ENCODE data around the gene ZFYVE9.
"Not testable (repeated sequence)": the region's sequence is repeated elsewhere in the genome, so short reads cannot be mapped to it uniquely, and the experiment has no call there.

The ZFYVE9 gene, protein sequence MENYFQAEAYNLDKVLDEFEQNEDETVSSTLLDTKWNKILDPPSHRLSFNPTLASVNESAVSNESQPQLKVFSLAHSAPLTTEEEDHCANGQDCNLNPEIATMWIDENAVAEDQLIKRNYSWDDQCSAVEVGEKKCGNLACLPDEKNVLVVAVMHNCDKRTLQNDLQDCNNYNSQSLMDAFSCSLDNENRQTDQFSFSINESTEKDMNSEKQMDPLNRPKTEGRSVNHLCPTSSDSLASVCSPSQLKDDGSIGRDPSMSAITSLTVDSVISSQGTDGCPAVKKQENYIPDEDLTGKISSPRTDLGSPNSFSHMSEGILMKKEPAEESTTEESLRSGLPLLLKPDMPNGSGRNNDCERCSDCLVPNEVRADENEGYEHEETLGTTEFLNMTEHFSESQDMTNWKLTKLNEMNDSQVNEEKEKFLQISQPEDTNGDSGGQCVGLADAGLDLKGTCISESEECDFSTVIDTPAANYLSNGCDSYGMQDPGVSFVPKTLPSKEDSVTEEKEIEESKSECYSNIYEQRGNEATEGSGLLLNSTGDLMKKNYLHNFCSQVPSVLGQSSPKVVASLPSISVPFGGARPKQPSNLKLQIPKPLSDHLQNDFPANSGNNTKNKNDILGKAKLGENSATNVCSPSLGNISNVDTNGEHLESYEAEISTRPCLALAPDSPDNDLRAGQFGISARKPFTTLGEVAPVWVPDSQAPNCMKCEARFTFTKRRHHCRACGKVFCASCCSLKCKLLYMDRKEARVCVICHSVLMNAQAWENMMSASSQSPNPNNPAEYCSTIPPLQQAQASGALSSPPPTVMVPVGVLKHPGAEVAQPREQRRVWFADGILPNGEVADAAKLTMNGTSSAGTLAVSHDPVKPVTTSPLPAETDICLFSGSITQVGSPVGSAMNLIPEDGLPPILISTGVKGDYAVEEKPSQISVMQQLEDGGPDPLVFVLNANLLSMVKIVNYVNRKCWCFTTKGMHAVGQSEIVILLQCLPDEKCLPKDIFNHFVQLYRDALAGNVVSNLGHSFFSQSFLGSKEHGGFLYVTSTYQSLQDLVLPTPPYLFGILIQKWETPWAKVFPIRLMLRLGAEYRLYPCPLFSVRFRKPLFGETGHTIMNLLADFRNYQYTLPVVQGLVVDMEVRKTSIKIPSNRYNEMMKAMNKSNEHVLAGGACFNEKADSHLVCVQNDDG (N-terminal part only)

DNA sequence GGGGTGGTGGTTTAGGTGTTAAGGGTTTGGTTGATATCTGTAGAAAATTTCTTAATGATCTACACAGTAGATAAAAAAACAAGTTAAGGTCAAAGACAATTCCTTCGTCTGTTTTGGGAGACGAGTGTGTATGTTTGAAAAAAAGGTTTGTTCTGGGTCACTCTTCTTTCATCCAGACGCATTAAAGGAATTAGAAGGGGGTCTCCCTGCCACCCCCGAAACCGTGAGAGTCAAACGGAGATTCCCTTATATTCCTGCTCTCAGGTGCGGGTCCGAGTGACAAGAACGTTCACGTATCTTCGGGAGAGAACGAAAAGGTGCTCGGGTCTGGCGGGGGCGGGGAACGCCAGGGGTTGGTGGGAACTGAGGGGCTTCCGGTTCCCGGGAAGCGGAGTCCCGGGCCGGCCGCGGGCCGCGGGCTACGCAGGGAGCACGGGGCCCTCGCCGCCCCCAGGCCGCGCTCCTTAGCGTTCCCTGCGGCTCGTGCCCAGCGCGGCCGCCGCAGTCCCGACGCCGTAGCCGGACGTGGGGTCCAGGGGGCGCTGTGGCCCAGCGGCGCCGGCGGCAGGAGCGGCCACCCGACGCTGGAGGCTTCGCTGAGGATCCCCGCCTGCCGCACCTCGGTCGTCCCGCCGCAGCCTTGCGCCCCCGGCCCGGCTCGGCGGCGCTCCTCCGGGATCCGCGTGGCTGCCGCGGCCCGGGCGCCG lies at the start of gene ZFYVE9:
ZFYVE9 (plus strand) TSS at position 577 of the 707 bp plus-strand sequence. CDS start 91,118 bp downstream, outside the sequence.
- DNase-seq (ENCODE audit: low read depth, low spot score) = peak; percentile 7

DNA sequence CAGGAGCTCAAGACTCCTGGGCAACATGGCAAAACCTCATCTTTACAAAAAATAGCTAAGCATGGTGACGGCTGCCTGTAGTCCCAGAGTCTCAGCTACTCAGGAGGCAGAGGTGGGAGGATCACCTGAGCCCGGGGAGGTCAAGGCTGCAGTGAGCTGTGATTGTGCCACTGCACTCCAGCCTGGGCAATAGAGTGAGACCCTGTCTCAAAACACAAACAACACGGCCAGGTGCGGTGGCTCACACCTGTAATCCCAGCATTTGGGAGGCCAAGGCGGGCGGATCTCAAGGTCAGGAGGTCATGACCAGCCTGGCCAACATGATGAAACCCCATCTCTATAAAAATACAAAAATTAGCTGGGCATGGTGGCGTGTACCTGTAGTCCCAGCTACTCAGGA lies 47.6 kb upstream of the ZFYVE9 start:
- not testable (repeated sequence) for DNase-seq (ENCODE audit: low read depth, low spot score)

DNA sequence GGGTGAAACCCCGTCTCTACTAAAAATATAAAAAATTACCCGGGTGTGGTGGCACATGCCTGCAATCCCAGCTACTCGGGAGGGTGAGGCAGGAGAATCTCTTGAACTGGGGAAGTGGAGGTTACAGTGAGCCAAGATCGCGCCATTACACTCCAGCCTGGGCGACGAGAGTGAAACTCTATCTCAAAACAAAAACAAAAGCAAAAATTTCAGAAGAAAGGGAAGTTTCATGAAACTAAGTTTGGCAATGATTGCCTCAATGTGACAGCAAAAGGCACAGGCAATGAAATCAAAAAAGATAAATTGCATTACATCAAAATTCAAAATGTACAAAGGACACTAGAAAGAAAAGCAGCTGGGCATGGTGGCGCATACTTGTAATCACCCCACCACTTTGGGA lies 45.7 kb upstream of the ZFYVE9 start:
- no peak for DNase-seq (ENCODE audit: low read depth, low spot score)

DNA sequence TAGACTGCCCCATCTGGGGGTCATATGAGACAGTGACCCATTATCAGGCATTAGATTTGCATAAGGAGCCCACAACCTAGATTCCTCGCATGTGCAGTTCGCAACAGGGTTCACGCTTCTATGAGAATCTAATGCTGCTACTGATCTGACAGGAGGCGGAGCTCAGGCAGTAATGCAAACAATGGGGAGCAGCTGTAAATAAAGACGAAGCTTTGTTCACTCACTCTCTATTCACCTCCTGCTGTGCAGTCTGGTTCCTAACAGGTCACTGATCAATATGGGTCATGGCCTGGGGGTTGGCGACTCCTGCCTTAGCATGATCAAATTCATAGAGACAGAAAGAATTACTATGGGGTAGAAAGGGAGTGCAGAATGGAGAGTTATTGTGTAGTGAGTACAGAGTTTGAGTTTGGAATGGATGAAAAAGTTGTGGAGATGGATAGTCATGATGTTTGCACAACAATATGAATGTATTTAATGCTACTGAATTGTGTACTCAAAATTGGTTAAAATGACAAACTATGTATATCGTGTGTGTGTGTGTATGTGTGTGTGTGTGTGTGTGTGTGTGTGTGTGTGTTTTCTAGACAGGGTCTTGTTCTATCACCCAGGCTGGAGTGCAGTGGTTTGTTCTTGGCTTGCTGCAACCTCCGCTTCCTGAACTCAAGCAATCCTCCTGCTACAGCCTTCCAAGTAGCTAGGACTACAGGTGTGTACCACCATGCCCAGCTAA lies 43.6 kb upstream of the ZFYVE9 start:
- DNase-seq (ENCODE audit: low read depth, low spot score) = no peak

DNA sequence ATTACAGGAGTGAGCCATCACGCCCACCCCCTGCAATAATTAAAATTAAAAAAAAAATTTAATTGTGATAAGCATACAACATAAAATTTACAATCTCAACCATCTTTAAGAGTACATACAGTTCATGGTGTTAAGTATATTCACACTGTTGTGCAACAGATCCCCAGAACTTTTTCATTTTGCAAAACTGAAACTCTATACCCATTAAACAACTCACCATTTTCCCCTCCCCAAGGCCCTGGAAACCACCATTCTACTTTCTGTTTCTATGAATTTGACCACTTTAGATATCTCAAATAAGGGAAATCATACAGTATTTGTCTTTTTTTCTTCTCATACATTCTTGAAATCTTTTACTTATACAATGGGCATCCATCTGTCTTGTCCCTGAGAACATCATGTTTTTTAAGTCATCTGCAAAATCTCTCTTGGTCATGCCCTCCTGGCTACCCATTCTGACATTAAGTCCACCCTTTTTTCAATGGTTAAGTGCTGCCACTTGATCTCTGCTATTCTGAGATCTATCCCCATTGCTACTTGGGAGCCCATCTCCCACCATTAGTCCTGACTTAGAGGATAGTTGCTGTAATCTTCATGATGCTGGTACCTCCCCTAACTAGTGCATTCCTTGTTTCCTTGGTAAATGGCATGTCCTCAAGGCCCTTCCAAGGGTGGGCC lies 39.4 kb upstream of the ZFYVE9 start:
- DNase-seq (ENCODE audit: low read depth, low spot score) = no peak

DNA sequence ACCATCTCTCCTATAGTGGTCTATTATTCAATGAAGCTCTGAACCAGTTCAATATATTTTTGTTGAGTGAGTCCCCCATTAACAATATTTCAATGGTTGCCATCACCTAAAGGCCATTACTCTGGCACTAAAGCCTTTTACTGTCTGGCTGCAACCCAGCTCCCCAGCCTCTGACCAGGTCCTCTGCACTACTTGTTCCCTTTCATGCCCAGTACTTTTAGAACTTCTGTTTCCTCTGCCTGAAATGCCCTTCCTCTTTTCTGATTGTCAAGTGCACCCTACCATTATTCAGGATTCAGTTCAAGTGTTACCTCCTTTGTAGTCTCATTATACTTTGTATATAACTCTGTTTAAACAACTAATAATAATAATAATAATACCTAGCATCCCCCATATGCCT lies 30.4 kb upstream of the ZFYVE9 start:
- no peak for DNase-seq (ENCODE audit: low read depth, low spot score)

DNA sequence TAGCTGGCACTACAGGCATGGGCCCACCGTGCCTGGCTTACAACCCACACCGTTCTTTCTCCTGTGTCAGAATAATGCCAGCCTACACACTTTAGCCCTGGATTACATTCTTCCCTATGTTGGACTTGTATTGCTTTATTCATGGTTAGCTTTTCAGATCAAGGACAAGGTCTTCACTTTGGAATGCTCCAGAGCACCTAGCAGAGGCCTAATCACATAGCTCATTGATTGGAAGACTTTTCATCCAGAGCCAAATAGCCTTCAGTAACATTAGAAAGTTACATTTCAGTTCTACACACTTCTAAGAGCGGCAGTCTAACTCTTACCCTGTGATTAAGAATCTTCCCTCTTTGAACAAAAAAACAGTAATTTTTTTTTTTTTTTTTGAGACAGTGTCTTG lies 29.4 kb upstream of the ZFYVE9 start:
- DNase-seq (ENCODE audit: low read depth, low spot score) = no peak

DNA sequence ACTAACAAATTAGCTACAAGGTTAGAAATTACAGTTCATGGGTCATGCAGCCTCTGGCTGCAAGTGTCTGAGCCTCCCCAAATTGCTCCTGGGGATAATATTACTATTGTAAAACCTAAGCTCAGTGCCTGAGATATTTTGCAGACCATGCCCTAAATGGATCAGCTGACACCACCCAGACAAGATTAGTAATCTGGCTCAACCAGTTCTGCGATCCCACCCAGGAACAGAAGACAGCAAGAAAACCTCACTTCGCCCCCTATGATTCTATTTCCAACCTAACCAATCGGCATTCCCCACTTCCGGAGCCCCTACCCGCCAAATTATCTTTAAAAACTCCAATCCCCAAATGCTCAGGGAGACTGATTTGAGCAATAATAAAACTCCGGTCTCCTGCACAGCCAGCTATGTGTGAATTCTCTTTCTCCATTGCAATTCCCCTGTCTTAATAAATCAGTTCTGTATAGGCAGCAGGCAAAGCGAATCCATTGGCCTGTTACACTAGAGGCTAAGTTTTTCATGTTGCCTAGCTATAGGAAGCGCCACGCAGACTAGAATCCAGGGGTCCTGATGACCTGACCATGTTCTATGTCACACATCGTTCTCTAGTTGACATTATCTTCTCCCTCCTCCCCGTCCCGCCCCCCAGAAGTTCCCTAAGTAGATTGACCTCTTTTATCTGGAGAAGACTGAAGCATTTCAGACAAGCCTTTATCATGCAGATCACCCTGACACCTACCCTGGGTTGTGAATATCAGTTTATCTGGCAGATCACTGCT lies 22.4 kb upstream of the ZFYVE9 start:
- no peak for DNase-seq (ENCODE audit: low read depth, low spot score)

DNA sequence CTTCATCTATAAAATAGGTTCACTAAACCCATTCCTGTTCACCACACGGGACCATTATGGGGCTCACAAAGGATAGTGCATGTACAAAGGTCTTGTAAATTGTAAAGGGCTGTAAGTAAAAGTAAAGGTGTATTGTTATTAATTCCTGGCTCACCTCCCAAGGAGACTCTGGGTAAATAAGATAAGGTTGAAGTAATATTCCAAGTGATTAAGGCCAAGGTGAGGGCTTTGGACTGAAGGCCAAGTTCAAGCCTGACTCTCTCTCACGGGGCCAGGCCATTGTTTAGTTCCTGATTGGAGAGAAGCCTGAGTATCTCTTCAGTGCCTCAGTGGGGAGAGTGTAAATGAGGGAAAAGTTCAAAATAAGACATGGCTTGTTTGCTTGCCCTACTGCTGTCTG lies 19.5 kb upstream of the ZFYVE9 start:
- DNase-seq (ENCODE audit: low read depth, low spot score) = no peak

DNA sequence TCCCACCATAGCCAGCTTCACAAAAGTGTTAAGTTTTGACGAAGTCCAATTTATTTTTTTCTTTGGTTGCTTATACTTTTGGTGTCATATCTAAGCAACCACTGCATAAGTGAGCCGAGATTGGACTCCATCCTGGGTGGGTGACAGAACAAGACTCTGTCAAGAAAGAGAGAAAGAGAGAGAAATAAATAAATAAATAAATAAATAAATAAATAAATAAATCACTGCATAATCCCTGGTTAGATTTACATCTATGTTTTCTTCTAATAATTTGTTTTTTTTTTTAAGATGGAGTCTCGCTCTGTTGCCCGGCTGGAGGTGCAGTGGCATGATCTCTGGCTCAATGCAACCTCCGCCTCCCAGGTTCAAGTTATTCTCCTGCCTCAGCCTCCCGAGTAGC lies 18.3 kb upstream of the ZFYVE9 start:
- DNase-seq (ENCODE audit: low read depth, low spot score) = no peak

DNA sequence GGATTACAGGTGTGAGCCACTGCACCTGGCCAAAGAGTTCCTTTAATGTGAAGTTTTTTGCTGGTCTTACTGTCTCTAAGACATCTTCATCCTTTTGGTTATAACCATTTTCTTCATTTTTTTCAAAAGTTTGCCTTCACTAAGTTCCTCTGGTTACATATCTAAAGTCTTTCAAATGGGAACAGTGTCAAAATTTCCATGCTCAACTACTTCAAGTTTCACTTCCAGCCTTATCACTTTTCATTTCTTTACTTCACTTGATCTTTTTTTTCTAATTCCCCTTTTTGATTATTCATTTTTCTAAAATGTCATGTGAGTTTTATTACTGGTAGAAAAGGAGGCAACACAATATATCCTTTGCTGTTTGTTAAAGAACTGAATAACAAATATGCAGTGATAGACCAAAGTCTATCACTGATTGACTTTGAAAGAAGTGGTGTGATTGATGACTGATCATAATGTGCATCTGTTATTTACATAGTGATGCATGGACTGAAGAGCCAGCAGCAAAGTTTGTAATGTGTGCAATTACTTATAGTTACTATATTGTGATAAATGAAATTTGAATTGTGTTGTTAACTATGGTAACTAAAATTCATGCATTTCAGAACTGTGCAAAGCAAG lies 16.0 kb upstream of the ZFYVE9 start:
- no peak for DNase-seq (ENCODE audit: low read depth, low spot score)

DNA sequence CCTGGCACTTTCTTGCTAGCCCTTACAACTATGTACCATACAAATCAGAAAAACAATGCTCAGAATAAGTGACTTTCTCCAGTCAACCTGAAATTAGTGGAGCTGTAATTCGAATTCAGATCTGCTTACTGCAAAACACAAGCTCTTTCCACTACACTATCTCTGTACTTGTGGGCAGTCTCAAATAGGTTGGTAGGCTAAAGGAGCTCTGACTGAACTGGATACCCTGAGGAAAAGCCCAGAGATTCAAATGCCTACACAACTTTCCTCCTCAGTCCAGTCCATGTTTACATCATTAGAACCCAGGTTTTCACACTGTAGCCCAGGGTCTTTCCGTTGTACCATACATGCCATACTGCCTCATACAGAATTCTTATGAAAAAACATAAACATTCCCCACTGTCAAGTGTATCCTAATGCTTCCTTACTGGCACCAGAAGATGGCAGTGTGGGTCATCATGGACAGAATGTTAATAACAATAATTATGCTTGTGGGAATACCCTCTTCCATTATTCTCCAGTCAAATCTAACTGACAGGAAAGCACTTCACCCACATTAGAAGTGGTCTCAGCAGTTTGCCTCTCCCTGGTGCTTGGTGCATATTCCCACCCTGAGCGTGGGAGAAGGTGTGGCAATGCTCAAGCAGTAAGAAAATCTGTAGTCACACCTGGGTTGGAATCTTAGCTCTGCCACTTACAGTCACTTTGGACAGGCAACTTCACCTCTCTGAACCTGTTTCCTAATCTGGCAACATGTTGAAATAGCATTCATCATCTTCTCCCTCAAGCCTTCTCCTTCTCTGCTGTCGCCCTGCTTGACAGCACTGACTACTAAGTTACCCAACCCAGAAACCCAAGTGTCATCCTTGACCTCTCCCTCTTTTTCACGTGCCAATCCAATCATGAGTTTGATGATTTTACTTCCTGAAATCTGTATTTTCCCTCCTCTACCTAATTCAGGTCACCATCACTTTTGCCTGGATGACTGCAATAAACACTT lies 14.4 kb upstream of the ZFYVE9 start:
- DNase-seq (ENCODE audit: low read depth, low spot score) = no peak

DNA sequence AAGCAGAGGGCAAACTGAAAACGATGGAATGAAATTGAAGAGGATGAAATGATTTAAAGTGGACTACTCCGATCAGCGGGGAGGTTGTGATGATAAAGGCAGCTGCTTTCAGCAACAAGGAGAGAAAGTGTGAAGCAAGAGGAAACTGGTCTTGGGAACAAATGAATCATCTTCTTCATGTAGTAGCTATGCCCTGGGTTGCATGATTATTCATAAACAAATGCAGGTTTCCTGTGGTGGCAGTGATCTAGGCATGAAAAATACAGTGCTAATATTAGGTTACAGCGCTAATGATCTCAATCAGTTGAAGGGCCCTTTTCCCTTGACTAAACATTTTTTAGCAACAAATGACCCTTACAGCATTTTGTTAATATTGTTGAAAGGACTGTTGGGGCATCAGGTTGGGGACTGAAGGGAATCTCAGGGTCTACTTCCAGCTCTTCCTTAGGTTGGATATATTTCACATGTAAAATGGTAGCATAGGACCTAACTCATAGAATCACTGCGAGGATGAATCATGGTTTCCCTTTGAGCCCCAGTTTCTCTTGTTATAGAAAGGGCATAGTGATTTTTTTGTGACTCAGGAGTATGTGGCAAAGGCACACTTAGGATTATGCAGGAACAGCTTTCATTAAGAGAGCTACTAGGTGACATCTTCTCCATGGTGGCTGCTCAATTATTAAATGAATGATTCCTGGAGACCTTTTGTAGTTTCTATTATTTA lies 1.9 kb upstream of the ZFYVE9 start:
- no peak for DNase-seq (ENCODE audit: low read depth, low spot score)

DNA sequence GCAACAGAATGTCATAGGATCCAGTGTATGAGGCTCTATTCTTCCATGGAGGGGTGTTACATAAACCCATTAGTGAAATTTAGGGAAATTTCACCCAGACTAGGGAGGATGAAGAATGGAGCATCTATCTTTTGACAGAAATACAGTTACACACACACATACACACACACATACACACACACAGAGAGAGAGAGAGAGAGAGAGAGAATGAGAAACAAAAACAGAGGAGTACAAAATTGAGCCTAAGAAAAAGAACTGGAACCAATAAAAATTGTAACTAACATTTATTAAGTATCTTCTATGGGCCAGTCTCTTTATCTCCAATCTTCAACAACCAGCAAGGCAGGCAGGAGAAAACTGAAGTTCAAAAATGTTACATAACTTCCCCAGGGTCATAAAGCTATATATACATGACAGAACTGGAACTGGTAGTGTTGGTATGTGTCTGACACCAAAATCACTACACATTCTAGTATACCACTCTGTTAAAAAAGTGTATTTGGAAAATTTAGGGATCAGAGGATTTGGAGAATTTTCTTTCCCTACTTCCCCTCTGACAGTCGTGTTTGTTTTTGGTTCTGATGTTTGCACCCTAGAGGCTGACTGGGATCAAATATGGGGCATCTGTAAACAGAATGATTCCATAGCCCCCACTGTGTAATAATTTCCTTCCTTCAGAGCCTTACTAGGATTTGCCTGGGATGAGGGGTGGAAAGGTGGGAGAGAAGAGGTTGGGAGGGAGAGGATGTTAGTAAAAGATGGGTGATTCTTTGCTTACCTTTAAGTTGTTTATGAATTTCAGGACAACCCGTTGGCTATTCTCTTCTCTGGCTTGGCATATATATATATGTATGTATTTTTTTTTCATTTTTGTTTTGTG lies 1.0 kb upstream of the ZFYVE9 start:
- no peak for DNase-seq (ENCODE audit: low read depth, low spot score)

DNA sequence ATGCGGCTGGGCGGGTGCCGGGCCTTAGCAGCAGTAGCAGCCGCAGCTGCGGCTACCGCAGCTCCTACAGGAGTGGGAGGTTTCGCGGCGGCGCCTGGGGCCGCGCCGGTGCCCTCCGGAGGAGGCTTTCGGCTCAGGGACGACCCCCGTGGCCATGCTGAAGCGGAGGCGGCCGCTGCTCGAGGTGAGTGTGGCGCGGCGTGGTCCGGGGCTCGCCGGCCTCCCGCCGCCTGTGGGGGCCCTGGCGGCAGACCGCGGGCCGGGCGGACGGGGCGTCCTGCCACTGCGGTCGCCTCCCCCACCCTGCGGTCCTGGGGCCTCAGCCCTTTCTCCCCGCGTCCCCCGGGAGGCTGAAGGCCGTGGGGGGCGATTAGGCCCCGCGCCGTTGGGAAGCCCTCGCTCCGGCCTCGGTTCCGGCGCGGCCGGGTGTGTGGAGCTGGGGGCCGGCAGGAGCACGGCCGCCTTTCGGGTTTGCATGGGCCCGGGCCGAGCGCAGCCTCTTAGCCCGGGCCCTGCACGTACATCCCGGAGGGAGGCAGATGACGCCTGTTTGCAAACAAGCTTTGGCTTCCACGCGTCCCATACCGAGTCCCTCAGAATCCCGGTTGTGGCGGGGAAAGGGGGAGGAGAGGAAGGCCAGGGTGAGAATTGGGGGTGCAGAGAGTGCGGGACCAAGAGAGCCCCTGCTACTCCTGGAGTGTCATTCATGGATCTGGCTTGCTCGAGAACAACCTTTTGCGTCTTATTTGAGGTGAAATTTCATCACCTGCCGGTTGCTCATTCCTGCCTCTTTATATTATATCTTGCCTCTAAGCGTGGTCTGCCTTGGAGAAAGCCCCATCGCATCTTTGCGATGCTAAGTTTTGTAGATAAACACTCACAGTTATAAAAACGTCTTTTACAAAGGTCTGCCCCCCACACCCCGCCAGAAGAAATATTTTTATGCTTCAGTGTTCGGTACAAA lies 613 bp downstream of the ZFYVE9 start:
- DNase-seq (ENCODE audit: low read depth, low spot score) = no peak
